ENCODE measurements around the gene DHCR24. TPM values are rescaled to one million over a fixed set of nuclear protein-coding genes. Genes with fewer than 3 reads are reported as not detected.
A peak's percentile ranks its signal among the peaks of the same experiment; 100 is the strongest.

Gene DHCR24
- total RNA-seq, 1 donor from 2014 or later: 141 TPM

DNA sequence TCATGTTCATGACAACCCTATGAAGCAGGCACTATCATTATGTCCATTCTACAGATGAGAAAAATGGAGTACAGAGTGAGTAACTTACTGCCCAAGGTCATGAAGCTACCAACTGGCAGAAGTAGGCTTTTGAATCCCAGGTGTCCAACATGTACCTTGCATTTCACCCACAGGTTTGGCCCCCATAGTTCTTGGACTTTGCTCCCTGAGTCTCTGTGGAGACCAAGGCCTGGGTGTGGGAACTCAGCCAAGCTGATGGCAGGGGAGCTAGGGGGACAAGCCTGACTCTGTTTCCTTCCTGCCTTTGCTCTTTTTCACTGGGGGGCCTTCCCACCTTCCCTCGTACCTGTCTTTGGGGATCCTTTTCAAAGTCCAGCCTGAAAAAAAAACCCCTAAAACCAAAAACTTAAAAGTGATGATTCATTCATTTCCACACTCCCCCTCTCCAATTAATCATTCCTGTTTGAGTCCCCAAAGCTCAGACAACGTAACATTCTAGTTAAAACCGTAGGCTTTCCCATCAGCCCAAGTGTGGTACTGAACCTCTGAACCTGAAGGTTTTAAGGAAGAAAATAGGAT, 77.4 kb downstream of the DHCR24 start:
- no peaks in the 10 kb centered on the region for H3K36me3 ChIP-seq
- H3K4me3 ChIP-seq: no peak overlapping the region
- peaks cover 4% of the 10 kb centered on the region for H3K4me1 ChIP-seq
- H3K9me3 ChIP-seq: no peaks in the 10 kb centered on the region
- intact Hi-C loops (cut with DNase I): loop anchor here (10.0 kb wide), 1 partner anchor 735 kb away; no protein-coding TSS in a partner anchor
- H3K27me3 ChIP-seq: no peaks in the 10 kb centered on the region
- peak in 1 of 2 donors; percentile 64 for DNase-seq (ENCODE audit: extremely low spot score in 2 of 2)
- TF ChIP-seq, protein P1, sequence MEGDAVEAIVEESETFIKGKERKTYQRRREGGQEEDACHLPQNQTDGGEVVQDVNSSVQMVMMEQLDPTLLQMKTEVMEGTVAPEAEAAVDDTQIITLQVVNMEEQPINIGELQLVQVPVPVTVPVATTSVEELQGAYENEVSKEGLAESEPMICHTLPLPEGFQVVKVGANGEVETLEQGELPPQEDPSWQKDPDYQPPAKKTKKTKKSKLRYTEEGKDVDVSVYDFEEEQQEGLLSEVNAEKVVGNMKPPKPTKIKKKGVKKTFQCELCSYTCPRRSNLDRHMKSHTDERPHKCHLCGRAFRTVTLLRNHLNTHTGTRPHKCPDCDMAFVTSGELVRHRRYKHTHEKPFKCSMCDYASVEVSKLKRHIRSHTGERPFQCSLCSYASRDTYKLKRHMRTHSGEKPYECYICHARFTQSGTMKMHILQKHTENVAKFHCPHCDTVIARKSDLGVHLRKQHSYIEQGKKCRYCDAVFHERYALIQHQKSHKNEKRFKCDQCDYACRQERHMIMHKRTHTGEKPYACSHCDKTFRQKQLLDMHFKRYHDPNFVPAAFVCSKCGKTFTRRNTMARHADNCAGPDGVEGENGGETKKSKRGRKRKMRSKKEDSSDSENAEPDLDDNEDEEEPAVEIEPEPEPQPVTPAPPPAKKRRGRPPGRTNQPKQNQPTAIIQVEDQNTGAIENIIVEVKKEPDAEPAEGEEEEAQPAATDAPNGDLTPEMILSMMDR (IDR thresholded peaks at IDR 0.05): no peak
- TF ChIP-seq POLR2A (IDR thresholded peaks at IDR 0.05) (no peak), POLR2AphosphoS5 (IDR thresholded peaks at IDR 0.05; ENCODE audit: insufficient read depth in 1 of 2, low read depth in 1 of 2) (no peak)
- no peak overlapping the region for H3K27ac ChIP-seq

DNA sequence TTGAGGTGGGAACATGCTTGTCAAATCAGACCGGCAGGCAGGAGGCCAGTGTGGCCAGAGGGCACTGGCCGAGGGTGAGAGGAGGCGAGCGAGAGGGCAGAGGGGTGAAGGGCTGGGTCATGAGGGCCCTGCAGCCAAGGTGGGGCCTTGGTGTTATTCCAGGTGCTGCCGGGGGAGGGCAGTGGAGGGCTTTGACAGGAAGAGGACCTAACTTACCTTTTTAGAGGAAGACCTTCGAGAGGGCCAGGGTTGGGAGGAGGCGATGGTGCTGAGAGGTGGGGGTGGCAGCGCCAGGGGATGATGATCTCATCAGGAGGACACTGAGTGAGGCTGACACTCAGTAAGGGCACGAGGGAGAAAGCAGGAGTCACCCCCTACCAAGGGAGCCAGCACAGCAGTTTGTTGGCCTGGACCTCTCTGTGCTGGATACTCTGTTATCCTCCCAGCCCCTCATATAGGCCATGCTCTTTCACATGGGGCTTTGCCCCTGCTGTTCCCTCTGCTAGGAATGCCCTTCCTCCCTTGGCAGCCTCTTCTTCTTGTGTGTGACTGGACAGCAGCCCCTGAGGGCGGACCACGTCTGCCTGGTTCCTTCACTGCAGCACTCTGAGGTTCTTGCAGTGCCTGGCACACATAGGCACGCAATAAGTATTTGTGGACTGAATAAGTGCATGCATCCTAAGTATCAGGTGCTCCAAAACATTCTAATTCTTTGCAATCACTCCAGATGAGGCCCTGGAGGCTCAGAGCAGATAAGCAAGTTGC, 78.4 kb downstream of the DHCR24 start:
- Histone ChIP-seq H3K9me3 (no peaks in the 10 kb centered on the region), H3K36me3 (no peaks in the 10 kb centered on the region), H3K27me3 (no peaks in the 10 kb centered on the region), H3K27ac (no peak overlapping the region), H3K4me3 (no peak overlapping the region), H3K4me1 (peaks cover 8% of the 10 kb centered on the region)
- TF ChIP-seq POLR2A (IDR thresholded peaks at IDR 0.05) (no peak), POLR2AphosphoS5 (IDR thresholded peaks at IDR 0.05; ENCODE audit: insufficient read depth in 1 of 2, low read depth in 1 of 2) (no peak)
- TF ChIP-seq, protein P1 (IDR thresholded peaks at IDR 0.05): no peak
- intact Hi-C loops (cut with DNase I): loop anchor here (10.0 kb wide), 1 partner anchor 734 kb away; no protein-coding TSS in a partner anchor
- DNase-seq (ENCODE audit: extremely low spot score in 2 of 2): no peak

DNA sequence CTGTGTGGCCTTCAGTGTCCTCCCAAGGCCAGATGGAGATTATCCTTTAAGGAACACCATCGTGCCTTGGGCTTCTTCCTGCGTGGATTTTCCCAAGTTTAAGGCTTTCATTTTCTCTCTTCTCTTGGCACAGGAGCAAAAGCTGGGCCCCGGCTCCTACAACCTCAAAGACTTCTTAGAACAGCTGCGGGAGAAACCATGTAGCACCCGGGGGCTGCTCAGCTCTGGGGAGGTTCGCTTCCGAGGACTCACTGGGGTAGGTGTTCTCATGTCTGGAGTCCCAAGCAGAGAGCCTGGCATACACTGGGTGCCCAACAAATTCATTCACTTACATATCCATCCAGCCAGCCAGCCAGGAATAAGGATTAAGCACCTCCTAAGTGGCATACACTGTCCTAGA, 79.2 kb downstream of the DHCR24 start:
- H3K4me3 ChIP-seq: peak overlapping the region in 1 of 2 donors; percentile 4
- H3K27ac ChIP-seq: no peak overlapping the region
- intact Hi-C loops (cut with DNase I): loop anchor here (10.0 kb wide), 1 partner anchor 733 kb away; no protein-coding TSS in a partner anchor
- peaks cover 8% of the 10 kb centered on the region for H3K4me1 ChIP-seq
- no peak for TF ChIP-seq POLR2AphosphoS5 (IDR thresholded peaks at IDR 0.05; ENCODE audit: insufficient read depth in 1 of 2, low read depth in 1 of 2)
- TF ChIP-seq, protein P1 (IDR thresholded peaks at IDR 0.05): no peak
- TF ChIP-seq POLR2A (IDR thresholded peaks at IDR 0.05): no peak
- no peaks in the 10 kb centered on the region for H3K27me3 ChIP-seq
- peak in 1 of 2 donors; percentile 65 for DNase-seq (ENCODE audit: extremely low spot score in 2 of 2)
- no peaks in the 10 kb centered on the region for H3K36me3 ChIP-seq
- H3K9me3 ChIP-seq: no peaks in the 10 kb centered on the region

DNA sequence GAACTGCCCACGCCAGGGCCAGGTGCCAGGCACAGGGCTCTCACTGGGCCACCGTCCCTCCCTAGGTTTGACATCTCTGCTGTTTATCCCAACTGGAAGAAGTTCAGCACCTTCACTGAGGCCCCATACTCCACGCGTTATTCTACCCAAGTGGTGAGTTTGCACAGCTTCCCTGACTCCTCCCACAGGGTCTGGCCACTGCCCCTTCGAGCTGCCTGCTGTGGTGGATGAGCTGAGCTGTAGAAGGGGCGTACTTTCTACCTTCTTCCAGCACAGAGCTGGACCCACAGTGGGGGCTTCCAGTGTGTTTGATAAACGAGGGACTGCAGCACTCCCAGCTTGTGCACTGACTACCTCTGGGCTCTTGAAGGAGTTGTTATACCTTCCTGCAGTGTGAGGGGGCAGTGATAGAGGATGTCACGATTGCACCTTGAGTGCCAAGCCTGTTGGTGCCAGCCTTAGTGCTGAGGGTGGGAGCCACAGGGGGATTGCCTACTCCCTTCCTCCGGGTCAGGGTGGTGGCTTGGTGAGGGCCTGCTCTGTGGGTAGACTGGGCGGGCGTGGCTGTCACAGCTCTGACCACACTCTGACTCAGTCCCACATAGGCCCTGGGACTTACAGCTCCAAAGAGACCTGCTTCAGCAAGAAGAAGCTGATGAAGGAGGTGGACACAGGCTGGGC, 79.9 kb downstream of the DHCR24 start:
- Histone ChIP-seq H3K27me3 (no peaks in the 10 kb centered on the region), H3K27ac (no peak overlapping the region), H3K4me1 (peaks cover 8% of the 10 kb centered on the region), H3K9me3 (no peaks in the 10 kb centered on the region), H3K36me3 (no peaks in the 10 kb centered on the region), H3K4me3 (no peak overlapping the region)
- intact Hi-C loops (cut with DNase I): loop anchor here (10.0 kb wide), 1 partner anchor 732 kb away; no protein-coding TSS in a partner anchor
- DNase-seq (ENCODE audit: extremely low spot score in 2 of 2): no peak
- TF ChIP-seq, protein P1 (IDR thresholded peaks at IDR 0.05): no peak
- TF ChIP-seq POLR2A (IDR thresholded peaks at IDR 0.05) (no peak), POLR2AphosphoS5 (IDR thresholded peaks at IDR 0.05; ENCODE audit: insufficient read depth in 1 of 2, low read depth in 1 of 2) (no peak)

Measured in vagina (tissue), 2 donors.